Measurements from ENCODE around the gene MTPN. TPM values are rescaled to one million over a fixed set of nuclear protein-coding genes. Genes with fewer than 3 reads are reported as not detected.

Gene MTPN
- total RNA-seq, 2 experiments from 2014 or later, result 91.3 to 281 TPM

- Histone ChIP-seq H4K20me1 (ENCODE audit: insufficient read depth, low read length) (no peaks in the 10 kb centered on the region), H3K9me2 (ENCODE audit: insufficient read depth, low read length) (no peaks in the 10 kb centered on the region), H3K4me2 (ENCODE audit: low read length) (no peak overlapping the region), H3K4me1 (ENCODE audit: insufficient read depth, low read length, poor library complexity, severe bottlenecking) (no peaks in the 10 kb centered on the region), H3K9me3 (ENCODE audit: low read length) (no peaks in the 10 kb centered on the region), H3K27ac (ENCODE audit: low read depth, low read length, poor library complexity, severe bottlenecking) (no peak overlapping the region), H2AFZ (ENCODE audit: low read length) (no peak overlapping the region), H3K4me3 (ENCODE audit: low read depth, low read length, poor library complexity, severe bottlenecking) (no peak overlapping the region), H3K36me3 (ENCODE audit: insufficient read depth, low read length) (no peaks in the 10 kb centered on the region), H3K79me2 (ENCODE audit: insufficient read depth, low read depth, low read length) (no peaks in the 10 kb centered on the region)
- no peak for TF ChIP-seq EZH2phosphoT487 (IDR thresholded peaks at IDR 0.05; ENCODE audit: borderline replicate concordance, low read depth, low read length)
- TF ChIP-seq, protein P1, sequence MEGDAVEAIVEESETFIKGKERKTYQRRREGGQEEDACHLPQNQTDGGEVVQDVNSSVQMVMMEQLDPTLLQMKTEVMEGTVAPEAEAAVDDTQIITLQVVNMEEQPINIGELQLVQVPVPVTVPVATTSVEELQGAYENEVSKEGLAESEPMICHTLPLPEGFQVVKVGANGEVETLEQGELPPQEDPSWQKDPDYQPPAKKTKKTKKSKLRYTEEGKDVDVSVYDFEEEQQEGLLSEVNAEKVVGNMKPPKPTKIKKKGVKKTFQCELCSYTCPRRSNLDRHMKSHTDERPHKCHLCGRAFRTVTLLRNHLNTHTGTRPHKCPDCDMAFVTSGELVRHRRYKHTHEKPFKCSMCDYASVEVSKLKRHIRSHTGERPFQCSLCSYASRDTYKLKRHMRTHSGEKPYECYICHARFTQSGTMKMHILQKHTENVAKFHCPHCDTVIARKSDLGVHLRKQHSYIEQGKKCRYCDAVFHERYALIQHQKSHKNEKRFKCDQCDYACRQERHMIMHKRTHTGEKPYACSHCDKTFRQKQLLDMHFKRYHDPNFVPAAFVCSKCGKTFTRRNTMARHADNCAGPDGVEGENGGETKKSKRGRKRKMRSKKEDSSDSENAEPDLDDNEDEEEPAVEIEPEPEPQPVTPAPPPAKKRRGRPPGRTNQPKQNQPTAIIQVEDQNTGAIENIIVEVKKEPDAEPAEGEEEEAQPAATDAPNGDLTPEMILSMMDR (conservative IDR thresholded peaks at IDR 0.05; ENCODE audit: low read length), result no peak
- no TSS peak for BruUV-seq (replicated peaks)
- ChIA-PET POLR2A (interaction anchor here (0.6 kb wide), 1 partner anchor 178 kb away, joined by 4 read pairs; no protein-coding TSS in a partner anchor), CTCF (ENCODE audit: unreplicated experiment) (no interaction called here)
- intact Hi-C loops (cut with micrococcal nuclease; ENCODE audit: unreplicated experiment), result no loop called here
- no peak for DNase-seq (ENCODE audit: low spot score)
Observed at GRCh38 chr7:135889823-135890222, 87.3 kb downstream of the MTPN start.

- no peaks in the 10 kb centered on the region for H4K20me1 ChIP-seq (ENCODE audit: insufficient read depth, low read length)
- BruUV-seq (replicated peaks), result no TSS peak
- no peaks in the 10 kb centered on the region for H3K79me2 ChIP-seq (ENCODE audit: insufficient read depth, low read depth, low read length)
- ChIA-PET POLR2A (no interaction called here), CTCF (ENCODE audit: unreplicated experiment) (no interaction called here)
- H3K36me3 ChIP-seq (ENCODE audit: insufficient read depth, low read length), result no peaks in the 10 kb centered on the region
- no peak overlapping the region for H3K4me2 ChIP-seq (ENCODE audit: low read length)
- intact Hi-C loops (cut with micrococcal nuclease; ENCODE audit: unreplicated experiment), result no loop called here
- no peaks in the 10 kb centered on the region for H3K9me2 ChIP-seq (ENCODE audit: insufficient read depth, low read length)
- no peak overlapping the region for H3K4me3 ChIP-seq (ENCODE audit: low read depth, low read length, poor library complexity, severe bottlenecking)
- no peak for DNase-seq (ENCODE audit: low spot score)
- H3K27ac ChIP-seq (ENCODE audit: low read depth, low read length, poor library complexity, severe bottlenecking), result no peak overlapping the region
- no peaks in the 10 kb centered on the region for H3K9me3 ChIP-seq (ENCODE audit: low read length)
- no peak overlapping the region for H2AFZ ChIP-seq (ENCODE audit: low read length)
- no peaks in the 10 kb centered on the region for H3K4me1 ChIP-seq (ENCODE audit: insufficient read depth, low read length, poor library complexity, severe bottlenecking)
- TF ChIP-seq EZH2phosphoT487 (IDR thresholded peaks at IDR 0.05; ENCODE audit: borderline replicate concordance, low read depth, low read length), result no peak
- TF ChIP-seq, protein P1 (conservative IDR thresholded peaks at IDR 0.05; ENCODE audit: low read length), result no peak
Observed at GRCh38 chr7:135888740-135889139, 88.4 kb downstream of the MTPN start.

DNA sequence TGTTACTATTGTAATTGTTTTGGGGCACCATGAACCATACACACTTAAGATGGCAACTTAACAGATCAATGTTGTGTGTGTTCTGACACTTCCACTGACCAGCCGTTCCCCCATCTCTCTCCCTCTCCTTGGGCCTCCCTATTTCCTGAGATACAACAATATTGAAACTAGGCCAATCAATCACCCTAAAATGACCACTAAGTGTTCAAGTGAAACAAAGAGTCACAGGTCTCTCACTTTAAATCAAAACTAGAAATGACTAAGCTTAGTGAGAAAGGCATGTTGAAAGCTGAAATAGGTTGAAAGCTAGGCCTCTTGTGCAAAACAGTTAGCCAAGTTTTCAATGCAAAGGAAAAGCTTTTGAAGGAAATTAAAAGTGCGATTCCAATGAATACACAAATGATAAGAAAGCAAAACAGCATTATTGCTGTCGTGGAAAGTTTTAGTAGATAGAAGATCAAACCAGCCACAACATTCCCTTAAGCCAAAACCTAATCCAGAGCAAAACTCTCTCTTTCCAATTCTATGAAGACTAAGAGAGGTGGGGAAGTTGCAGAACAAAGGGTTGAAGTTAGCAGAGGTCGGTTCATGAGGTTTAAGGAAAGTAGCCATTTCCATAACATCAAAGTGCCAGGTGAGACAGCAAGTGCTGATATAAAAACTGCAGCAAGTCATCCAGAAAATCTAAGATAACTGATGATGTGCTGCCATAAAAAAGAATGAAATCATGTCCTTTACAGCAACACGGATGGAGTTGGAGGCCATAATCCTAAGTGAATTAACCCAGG, 90.6 kb downstream of the MTPN start:
- Histone ChIP-seq H3K4me2 (ENCODE audit: low read length) (no peak overlapping the region), H3K27ac (ENCODE audit: low read depth, low read length, poor library complexity, severe bottlenecking) (no peak overlapping the region), H3K4me1 (ENCODE audit: insufficient read depth, low read length, poor library complexity, severe bottlenecking) (no peaks in the 10 kb centered on the region), H2AFZ (ENCODE audit: low read length) (no peak overlapping the region), H4K20me1 (ENCODE audit: insufficient read depth, low read length) (no peaks in the 10 kb centered on the region), H3K9me2 (ENCODE audit: insufficient read depth, low read length) (no peaks in the 10 kb centered on the region), H3K4me3 (ENCODE audit: low read depth, low read length, poor library complexity, severe bottlenecking) (no peak overlapping the region), H3K79me2 (ENCODE audit: insufficient read depth, low read depth, low read length) (no peaks in the 10 kb centered on the region), H3K36me3 (ENCODE audit: insufficient read depth, low read length) (no peaks in the 10 kb centered on the region), H3K9me3 (ENCODE audit: low read length) (no peaks in the 10 kb centered on the region)
- intact Hi-C loops (cut with micrococcal nuclease; ENCODE audit: unreplicated experiment), result no loop called here
- ChIA-PET CTCF (ENCODE audit: unreplicated experiment) (no interaction called here), POLR2A (interaction anchor here (0.7 kb wide), 1 partner anchor 13 kb away, joined by 3 read pairs; no protein-coding TSS in a partner anchor)
- TF ChIP-seq EZH2phosphoT487 (IDR thresholded peaks at IDR 0.05; ENCODE audit: borderline replicate concordance, low read depth, low read length), result no peak
- TF ChIP-seq, protein P1 (conservative IDR thresholded peaks at IDR 0.05; ENCODE audit: low read length), result no peak
- BruUV-seq (replicated peaks), result no TSS peak
- DNase-seq (ENCODE audit: low spot score), result no peak

All from OCI-LY7 (cell line).